HepG2 (cell line): ENCODE data around the gene ORC3. TPM values are rescaled to one million over a fixed set of nuclear protein-coding genes. Genes with fewer than 3 reads are reported as not detected.

Experiments used
- ATAC-seq: fragments of 200-7000 bp; cut with Tn5 transposase; 3 replicates; pipeline ENCODE4 v1.9.1; 2020; ENCODE audit warnings: mild to moderate bottlenecking, moderate library complexity
- BruUV-seq: library from RNA; stranded (reverse); fragments of 400-500 nt; replicated peaks from 2 replicates; lab custom pipeline; 2021; lab: Mats Ljungman, UMichigan
- CTCF ChIA-PET: fragments of 300-600 bp; formaldehyde crosslinking; extraction: SDS; loops from one replicate; lab custom pipeline; 2021; ENCODE audit warnings: low total read pairs, inconsistent platforms, low intra/inter-chr PET ratio; lab: Yijun Ruan, JAX
- POLR2A ChIA-PET: fragments of 350-600 bp; sonication (Branson Sonifier 250); formaldehyde crosslinking; loops from one replicate; lab custom pipeline; 2020; ENCODE audit warnings: antibody characterized with exemption, inconsistent platforms; lab: Yijun Ruan, JAX
- DNase-seq: peaks from one replicate; pipeline ENCODE4 v3.0.0-alpha.2; 2015; ENCODE audit warnings: low spot score
- FAIRE-seq: peaks from 3 replicates; lab custom pipeline; 2011; peaks lifted over from hg19 to GRCh38; lab: Jason Lieb, UNC
- H2AFZ ChIP-seq: one replicate; pipeline ENCODE4 v1.6.1; 2011; ENCODE audit warnings: low read length, inconsistent platforms
- H3K27ac ChIP-seq: fragments of 300-600 bp; 3 replicates; pipeline ENCODE4 v1.8.0; 2011; ENCODE audit warnings: mixed run types, mild to moderate bottlenecking, mixed read lengths, low read length, inconsistent platforms; ENCODE audit not compliant: insufficient read depth; ENCODE audit errors: extremely low read length
- H3K27me3 ChIP-seq, 2 experiments: fragments of 200-600 bp in 1 of 2; 2 replicates in 1 of 2; 3 replicates in 1 of 2; pipeline versions ENCODE4 v1.6.0 to v1.8.0; 2011; ENCODE audit warnings: low read length in 2 of 2, mild to moderate bottlenecking in 2 of 2, moderate library complexity in 2 of 2, inconsistent platforms in 1 of 2; ENCODE audit not compliant: insufficient read depth in 2 of 2, control insufficient read depth in 1 of 2
- H3K36me3 ChIP-seq, 2 experiments: fragments of 200-600 bp in 1 of 2; replicated peaks in 1 of 2; 2 replicates in 1 of 2; 3 replicates in 1 of 2; pipeline versions ENCODE4 v1.5.1 to v1.8.0; 2011; ENCODE audit warnings: low read length in 2 of 2, inconsistent platforms in 1 of 2; ENCODE audit not compliant: insufficient read depth in 2 of 2, control insufficient read depth in 1 of 2
- H3K4me1 ChIP-seq: 2 replicates; pipeline ENCODE4 v1.5.1; 2012; ENCODE audit warnings: low read length, inconsistent platforms; ENCODE audit not compliant: insufficient read depth
- H3K4me2 ChIP-seq: 2 replicates; pipeline ENCODE4 v1.6.0; 2011; ENCODE audit warnings: low read depth, low read length, inconsistent platforms
- H3K4me3 ChIP-seq, 3 experiments: fragments of 200-600 bp in 1 of 3; sonication (generic), shearing (Covaris generic) in 1 of 3; replicated peaks in 1 of 3; 2 replicates each; pipeline ENCODE4 v1.5.1; 2011 to 2016; ENCODE audit warnings: low read length in 3 of 3, inconsistent platforms in 2 of 3, low read depth in 2 of 3, mild to moderate bottlenecking in 2 of 3, control low read depth in 1 of 3, mixed read lengths in 1 of 3; ENCODE audit not compliant: insufficient read depth in 1 of 3
- H3K79me2 ChIP-seq: one replicate; pipeline ENCODE4 v1.6.1; 2011; ENCODE audit warnings: low read length, inconsistent platforms; ENCODE audit not compliant: insufficient read depth
- H3K9ac ChIP-seq: 2 replicates; pipeline ENCODE4 v1.6.0; 2011; ENCODE audit warnings: mild to moderate bottlenecking, low read depth, low read length, inconsistent platforms; ENCODE audit not compliant: insufficient read depth
- H3K9me3 ChIP-seq: 2 replicates; pipeline ENCODE4 v1.5.1; 2012; ENCODE audit warnings: mild to moderate bottlenecking, low read length
- H4K20me1 ChIP-seq: 2 replicates; pipeline ENCODE4 v1.6.0; 2011; ENCODE audit warnings: inconsistent platforms, mild to moderate bottlenecking, low read length, moderate library complexity; ENCODE audit not compliant: insufficient read depth
- DNMT3B ChIP-seq: conservative IDR thresholded peaks from 2 replicates; pipeline ENCODE4 v1.6.1; 2016; ENCODE audit warnings: missing biosample characterization, control low read depth
- HES4 ChIP-seq: sonication (generic); formaldehyde crosslinking; IDR thresholded peaks from 2 replicates; pipeline ENCODE4 v1.9.0; 2021; ENCODE audit warnings: mild to moderate bottlenecking, missing genetic modification reagents, borderline replicate concordance
- HIVEP1 ChIP-seq: sonication (generic); formaldehyde crosslinking; IDR thresholded peaks from 2 replicates; pipeline ENCODE4 v1.4.0; 2020; ENCODE audit warnings: mild to moderate bottlenecking, missing genetic modification reagents
- MAZ ChIP-seq, 2 experiments: sonication (generic) in 1 of 2; formaldehyde crosslinking in 1 of 2; IDR thresholded peaks; 2 replicates each; pipeline versions ENCODE4 v1.5.0 to v1.6.1; 2012 to 2020; ENCODE audit warnings: low read depth in 2 of 2, mild to moderate bottlenecking in 2 of 2, borderline replicate concordance in 1 of 2, improper control_type of control experiment in 1 of 2, low read length in 1 of 2, missing genetic modification reagents in 1 of 2, moderate library complexity in 1 of 2
- NR2C2 ChIP-seq: sonication (generic); formaldehyde crosslinking; IDR thresholded peaks from 2 replicates; pipeline ENCODE4 v1.4.0; 2020; ENCODE audit warnings: missing genetic modification reagents, mild to moderate bottlenecking, moderate library complexity, borderline replicate concordance
- SRSF9 ChIP-seq: fragments of 200-400 bp; formaldehyde crosslinking; IDR thresholded peaks from 2 replicates; pipeline ENCODE4 v1.6.1; 2018; ENCODE audit warnings: borderline replicate concordance, mild to moderate bottlenecking, low read depth, low read length; ENCODE audit not compliant: insufficient read depth, poor library complexity, severe bottlenecking
- YEATS2 ChIP-seq: sonication (generic); formaldehyde crosslinking; IDR thresholded peaks from 2 replicates; pipeline ENCODE4 v1.4.0; 2020; ENCODE audit warnings: missing genetic modification reagents, borderline replicate concordance
- ZKSCAN8 ChIP-seq: IDR thresholded peaks from 2 replicates; pipeline ENCODE4 v1.6.1; 2016; ENCODE audit warnings: borderline replicate concordance, missing genetic modification reagents, missing compliant biosample characterization
- ZNF652 ChIP-seq: IDR thresholded peaks from 2 replicates; pipeline ENCODE4 v1.6.1; 2016; ENCODE audit warnings: low read depth, borderline replicate concordance
- ZNF746 ChIP-seq: sonication (generic); formaldehyde crosslinking; IDR thresholded peaks from 2 replicates; pipeline ENCODE4 v1.8.0; 2022; ENCODE audit warnings: mild to moderate bottlenecking, missing genetic modification reagents
- ZSCAN29 ChIP-seq: sonication (generic); formaldehyde crosslinking; conservative IDR thresholded peaks from 2 replicates; pipeline ENCODE4 v1.4.0; 2020; ENCODE audit warnings: mild to moderate bottlenecking, missing genetic modification reagents
- WGBS: methylation state at CpG from one replicate; pipeline ENCODE4 v1.1.6; 2017; ENCODE audit warnings: low lambda C conversion rate; 5-methylcytosine and 5-hydroxymethylcytosine counted together
- in situ Hi-C: cut with HindIII; loops from 2 replicates; pipeline ENCODE4 v1.10.0; 2017; ENCODE audit warnings: low pct_unique_long_range_greater_than_20kb; ENCODE audit not compliant: extremely low pct_ligation_motif_present
- intact Hi-C: fragments of 100-400 bp; cut with micrococcal nuclease; formaldehyde crosslinking; loops from one replicate; pipeline ENCODE4 v1.10.0; 2022; ENCODE audit not compliant: unreplicated experiment
- polyA plus RNA-seq, 8 experiments: library from polyadenylated mRNA; depleted of rRNA in 3 of 8; stranded (reverse) in 7 of 8; unstranded in 1 of 8; fragments of >200 nt; fragmentation: Illumina TruSeq in 4 of 8; extraction: Trizol in 4 of 8; gene quantifications; 2 replicates each; pipeline versions ENCODE4 v1.2.1 to v1.2.3, GENCODE V29; 2011 to 2016; ENCODE audit warnings: low read depth in 4 of 8, missing spikeins in 1 of 8, mixed read lengths in 1 of 8; ENCODE audit not compliant: insufficient read depth in 1 of 8
- total RNA-seq, 5 experiments: library from RNA; depleted of rRNA; stranded (reverse); fragments of >200 nt; fragmentation: Illumina TruSeq; extraction: Trizol; gene quantifications; 2 replicates each; pipeline ENCODE4 v1.2.3, GENCODE V29; 2016; ENCODE audit warnings: low read depth in 1 of 5
- TF ChIP-seq, protein P1 (sequence below): sonication (generic); formaldehyde crosslinking; conservative IDR thresholded peaks from 2 replicates; pipeline ENCODE4 v1.4.0; 2020; ENCODE audit warnings: missing genetic modification reagents
- TF ChIP-seq, protein P2 (sequence below): IDR thresholded peaks from 2 replicates; pipeline ENCODE4 v1.6.1; 2016; ENCODE audit warnings: low read depth

The ORC3 gene
- total and polyA plus RNA-seq, 2 of the 13 experiments (the other 11 are each of a cell fraction or from before 2014, with no cell fraction given): 21.8 to 43.5 TPM

DNA sequence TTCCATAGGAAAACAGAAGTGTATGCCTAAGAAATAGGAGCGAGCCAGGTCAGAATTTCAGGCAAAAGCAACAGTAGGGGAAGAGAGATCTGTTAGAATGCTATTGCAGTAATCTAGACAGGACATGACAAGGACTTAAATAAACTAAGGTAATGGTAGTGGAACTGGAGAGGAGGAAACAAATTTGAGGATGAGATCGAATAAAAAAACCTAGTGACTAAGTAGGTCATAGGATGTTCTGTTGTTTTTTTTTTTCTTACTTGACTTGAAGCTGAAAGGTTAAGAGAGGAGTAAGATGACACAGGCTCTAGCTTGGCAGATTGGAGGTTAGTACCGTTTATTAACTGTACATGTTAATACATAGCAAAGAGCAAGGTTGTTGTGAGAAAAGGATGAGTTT lies 28.6 kb downstream of the ORC3 start (continued):
- TF ChIP-seq, protein P1, sequence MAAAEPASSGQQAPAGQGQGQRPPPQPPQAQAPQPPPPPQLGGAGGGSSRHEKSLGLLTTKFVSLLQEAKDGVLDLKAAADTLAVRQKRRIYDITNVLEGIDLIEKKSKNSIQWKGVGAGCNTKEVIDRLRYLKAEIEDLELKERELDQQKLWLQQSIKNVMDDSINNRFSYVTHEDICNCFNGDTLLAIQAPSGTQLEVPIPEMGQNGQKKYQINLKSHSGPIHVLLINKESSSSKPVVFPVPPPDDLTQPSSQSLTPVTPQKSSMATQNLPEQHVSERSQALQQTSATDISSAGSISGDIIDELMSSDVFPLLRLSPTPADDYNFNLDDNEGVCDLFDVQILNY (CRISPR knock-in tag): no peak
- TF ChIP-seq, all 625 proteins: peak for 0

DNA sequence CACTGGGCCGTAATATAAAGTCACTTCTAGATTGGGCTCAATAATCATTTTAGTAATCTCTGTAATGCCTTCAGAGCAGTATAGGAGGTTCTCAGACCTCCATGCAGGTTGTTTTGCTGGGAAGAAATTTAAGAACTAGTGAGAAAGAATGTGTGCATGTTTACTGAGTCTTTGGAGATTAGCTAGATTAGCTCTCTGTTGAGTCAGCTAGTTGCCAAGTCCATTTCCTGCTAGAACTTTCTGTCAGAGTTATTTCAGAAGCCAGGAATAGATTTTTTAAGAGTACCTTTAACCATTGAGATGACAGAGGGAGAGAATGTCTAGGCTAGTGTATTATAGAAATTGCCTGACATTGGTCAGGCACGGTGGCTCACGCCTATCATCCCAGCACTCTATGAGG lies 33.3 kb downstream of the ORC3 start:
- Histone ChIP-seq H2AFZ (no peak overlapping the region), H3K79me2 (no peaks in the 10 kb centered on the region), H3K9me3 (no peaks in the 10 kb centered on the region), H3K9ac (no peak overlapping the region), H3K4me3 (no peak overlapping the region), H3K27me3 (no peaks in the 10 kb centered on the region), H4K20me1 (no peaks in the 10 kb centered on the region), H3K27ac (no peak overlapping the region), H3K4me1 (peaks cover 8% of the 10 kb centered on the region; the same call in 1 of the 2 replicates), H3K4me2 (no peak overlapping the region), H3K36me3 (no peaks in the 10 kb centered on the region; a peak in 1 of 5 replicates)
- no peak for FAIRE-seq
- no peak for ATAC-seq
- no peak for TF ChIP-seq DNMT3B (CRISPR knock-in tag)
- TF ChIP-seq ZNF652 (CRISPR knock-in tag): peak; percentile 19; the same call in 1 of the 2 replicates
- WGBS: 97% methylated on average over 3 of the region's 3 CpGs
- POLR2A ChIA-PET: no interaction called here
- in situ Hi-C loops (no loop called here), intact Hi-C loops (no loop called here)
- peak; percentile 6 for DNase-seq
- BruUV-seq: no TSS peak
- CTCF ChIA-PET: no interaction called here

DNA sequence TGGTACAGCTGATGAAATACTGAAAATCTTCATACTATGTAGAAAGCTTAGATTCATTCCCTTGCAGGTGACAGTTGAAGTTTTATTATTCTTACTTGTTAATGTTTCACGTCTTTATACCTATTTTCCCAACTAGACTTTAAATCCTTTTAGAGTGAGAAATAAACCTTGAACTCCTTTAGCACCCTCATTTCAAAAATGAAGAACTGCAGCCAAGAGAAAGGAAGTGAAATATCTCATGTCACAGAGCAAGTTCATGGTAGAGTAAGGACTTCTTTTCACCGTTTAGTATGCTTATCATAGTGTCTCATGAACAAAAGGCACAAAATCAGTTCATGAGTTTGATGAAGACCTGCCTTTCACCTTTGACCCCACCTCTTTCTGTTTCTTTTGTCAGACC lies 38.5 kb downstream of the ORC3 start:
- H2AFZ ChIP-seq: no peak overlapping the region
- H3K27ac ChIP-seq: no peak overlapping the region
- POLR2A ChIA-PET: no interaction called here
- DNase-seq: no peak
- no peaks in the 10 kb centered on the region for H3K9me3 ChIP-seq
- peaks cover 1 to 15% of the 10 kb centered on the region in 2 experiments; a peak in 2 of 5 replicates for H3K36me3 ChIP-seq
- in situ Hi-C loops: no loop called here
- FAIRE-seq: no peak
- ATAC-seq: no peak
- H3K4me2 ChIP-seq: no peak overlapping the region
- WGBS: 85% methylated on average over 2 of the region's 2 CpGs
- H3K9ac ChIP-seq: no peak overlapping the region
- TF ChIP-seq YEATS2 (CRISPR knock-in tag) (no peak), HIVEP1 (CRISPR knock-in tag) (no peak), HES4 (CRISPR knock-in tag) (no peak), MAZ (IDR thresholded peaks at IDR 0.05; ENCODE audit: borderline replicate concordance, low read depth, low read length) (no peak), MAZ (CRISPR knock-in tag; IDR thresholded peaks at IDR 0.05; ENCODE audit: low read depth) (no peak), ZKSCAN8 (CRISPR knock-in tag) (no peak), NR2C2 (no peak), ZNF746 (CRISPR knock-in tag) (no peak), ZSCAN29 (CRISPR knock-in tag) (no peak), SRSF9 (no peak)
- TF ChIP-seq, protein P2, sequence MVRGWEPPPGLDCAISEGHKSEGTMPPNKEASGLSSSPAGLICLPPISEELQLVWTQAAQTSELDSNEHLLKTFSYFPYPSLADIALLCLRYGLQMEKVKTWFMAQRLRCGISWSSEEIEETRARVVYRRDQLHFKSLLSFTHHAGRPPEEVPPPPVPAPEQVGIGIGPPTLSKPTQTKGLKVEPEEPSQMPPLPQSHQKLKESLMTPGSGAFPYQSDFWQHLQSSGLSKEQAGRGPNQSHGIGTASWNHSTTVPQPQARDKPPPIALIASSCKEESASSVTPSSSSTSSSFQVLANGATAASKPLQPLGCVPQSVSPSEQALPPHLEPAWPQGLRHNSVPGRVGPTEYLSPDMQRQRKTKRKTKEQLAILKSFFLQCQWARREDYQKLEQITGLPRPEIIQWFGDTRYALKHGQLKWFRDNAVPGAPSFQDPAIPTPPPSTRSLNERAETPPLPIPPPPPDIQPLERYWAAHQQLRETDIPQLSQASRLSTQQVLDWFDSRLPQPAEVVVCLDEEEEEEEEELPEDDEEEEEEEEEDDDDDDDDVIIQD (CRISPR knock-in tag): no peak
- H3K27me3 ChIP-seq: no peaks in the 10 kb centered on the region
- peaks cover 4% of the 10 kb centered on the region; the same call in 1 of the 2 replicates for H3K4me1 ChIP-seq
- H3K4me3 ChIP-seq: no peak overlapping the region
- H3K79me2 ChIP-seq: no peaks in the 10 kb centered on the region
- CTCF ChIA-PET: no interaction called here
- no TSS peak for BruUV-seq
- intact Hi-C loops: no loop called here
- H4K20me1 ChIP-seq: no peaks in the 10 kb centered on the region
